SK-N-MC (cell line): Measurements from ENCODE around the gene LRRC75B.
"Not testable (repeated sequence)": the region's sequence is repeated elsewhere in the genome, so short reads cannot be mapped to it uniquely, and the experiment has no call there.

Source experiments
- DNase-seq: peaks from one replicate; pipeline ENCODE4 v3.0.0-alpha.2; 2011; ENCODE audit warnings: low read depth, low spot score
- H3K27ac ChIP-seq: fragments of 200-600 bp; sonication (generic); 2 replicates; pipeline ENCODE4 v1.5.1; 2016; ENCODE audit warnings: mixed run types
- H3K36me3 ChIP-seq: fragments of 200-600 bp; sonication (generic); 2 replicates; pipeline ENCODE4 v1.6.1; 2017; ENCODE audit warnings: antibody characterized with exemption, low read length, mixed read lengths; ENCODE audit not compliant: insufficient read depth
- H3K4me3 ChIP-seq: fragments of 200-600 bp; sonication (generic); 2 replicates; pipeline ENCODE4 v1.5.1; 2016
- H3K9ac ChIP-seq: fragments of 200-600 bp; sonication (generic); 2 replicates; pipeline ENCODE4 v1.8.0; 2017; ENCODE audit warnings: mixed run types, mixed read lengths; ENCODE audit not compliant: insufficient read length
- H3K9me3 ChIP-seq: fragments of 200-600 bp; sonication (generic); 2 replicates; pipeline ENCODE4 v1.6.1; 2017; ENCODE audit warnings: low read depth, mild to moderate bottlenecking, antibody characterized with exemption, low read length, moderate library complexity, mixed read lengths
- EZH2 ChIP-seq: fragments of 200-600 bp; sonication (generic); IDR thresholded peaks from one replicate; pipeline ENCODE4 v1.6.1; 2017; ENCODE audit warnings: antibody characterized with exemption
- FOXP2 ChIP-seq: optimal IDR thresholded peaks from 2 replicates; pipeline ENCODE3; 2011; ENCODE audit warnings: mild to moderate bottlenecking, moderate library complexity; ENCODE audit not compliant: insufficient read depth; ENCODE audit errors: extremely low read length, control extremely low read depth
- POLR2AphosphoS5 ChIP-seq: IDR thresholded peaks from 2 replicates; pipeline ENCODE4 v1.6.1; 2012; ENCODE audit warnings: mild to moderate bottlenecking, low read depth, low read length, borderline replicate concordance

The LRRC75B gene

GRCh38 chr22:24592851-24593558, at the start of gene LRRC75B:
TSS of gene LRRC75B (minus strand) at chr22:24593073. CDS start at chr22:24593039, 34 bp downstream.
- TF ChIP-seq EZH2, result no peak
- no peak for TF ChIP-seq FOXP2
- TF ChIP-seq POLR2AphosphoS5, result no peak
- Histone ChIP-seq H3K4me3 (no peak within 1 kb of the TSS), H3K9me3 (no peaks in the 10 kb centered on the region), H3K27ac (no peak within 1 kb of the TSS), H3K36me3 (no peaks in the 10 kb centered on the region), H3K9ac (no peak within 1 kb of the TSS)
- no peak for DNase-seq

- not testable (repeated sequence) for H3K9ac ChIP-seq, DNase-seq, H3K4me3 ChIP-seq, H3K9me3 ChIP-seq, H3K36me3 ChIP-seq, H3K27ac ChIP-seq
These were observed 49.4 kb upstream of the LRRC75B start for GRCh38 chr22:24642307-24642706.

GRCh38 chr22:24636513-24636912, 43.6 kb upstream of the LRRC75B start:
- H3K9ac ChIP-seq, H3K27ac ChIP-seq, H3K36me3 ChIP-seq, DNase-seq, H3K9me3 ChIP-seq, H3K4me3 ChIP-seq: not testable (repeated sequence)

GRCh38 chr22:24634776-24635389, 42.0 kb upstream of the LRRC75B start:
- H3K4me3 ChIP-seq, H3K36me3 ChIP-seq, H3K9me3 ChIP-seq, H3K27ac ChIP-seq, H3K9ac ChIP-seq, DNase-seq: not testable (repeated sequence)

GRCh38 chr22:24633231-24634023, 40.6 kb upstream of the LRRC75B start:
- not testable (repeated sequence) for H3K4me3 ChIP-seq, H3K9me3 ChIP-seq, H3K36me3 ChIP-seq, H3K9ac ChIP-seq, DNase-seq, H3K27ac ChIP-seq

GRCh38 chr22:24632642-24633041, 39.8 kb upstream of the LRRC75B start:
- not testable (repeated sequence) for H3K4me3 ChIP-seq, H3K9me3 ChIP-seq, DNase-seq, H3K9ac ChIP-seq, H3K27ac ChIP-seq, H3K36me3 ChIP-seq

- not testable (repeated sequence) for H3K27ac ChIP-seq, H3K36me3 ChIP-seq, DNase-seq, H3K4me3 ChIP-seq, H3K9ac ChIP-seq, H3K9me3 ChIP-seq
These were observed 38.7 kb upstream of the LRRC75B start for GRCh38 chr22:24631430-24632122.

- not testable (repeated sequence) for H3K9ac ChIP-seq, H3K27ac ChIP-seq, H3K4me3 ChIP-seq, H3K9me3 ChIP-seq, H3K36me3 ChIP-seq, DNase-seq
These were observed 38.0 kb upstream of the LRRC75B start for GRCh38 chr22:24630812-24631427.

GRCh38 chr22:24629069-24629468, 36.2 kb upstream of the LRRC75B start:
- H3K9me3 ChIP-seq, H3K4me3 ChIP-seq, DNase-seq, H3K36me3 ChIP-seq, H3K27ac ChIP-seq, H3K9ac ChIP-seq: not testable (repeated sequence)

GRCh38 chr22:24627911-24628310, 35.0 kb upstream of the LRRC75B start:
- not testable (repeated sequence) for H3K9me3 ChIP-seq, H3K36me3 ChIP-seq, H3K9ac ChIP-seq, H3K27ac ChIP-seq, DNase-seq, H3K4me3 ChIP-seq

- H3K9me3 ChIP-seq, H3K4me3 ChIP-seq, H3K9ac ChIP-seq, DNase-seq, H3K36me3 ChIP-seq, H3K27ac ChIP-seq: not testable (repeated sequence)
These were observed 29.7 kb upstream of the LRRC75B start for GRCh38 chr22:24622596-24622995.

- not testable (repeated sequence) for H3K9ac ChIP-seq, H3K4me3 ChIP-seq, DNase-seq, H3K36me3 ChIP-seq, H3K9me3 ChIP-seq, H3K27ac ChIP-seq
These were observed 28.4 kb upstream of the LRRC75B start for GRCh38 chr22:24621244-24621643.

- H3K9me3 ChIP-seq, H3K27ac ChIP-seq, DNase-seq, H3K36me3 ChIP-seq, H3K4me3 ChIP-seq, H3K9ac ChIP-seq: not testable (repeated sequence)
These were observed 21.9 kb upstream of the LRRC75B start for GRCh38 chr22:24614794-24615193.
